K562 (cell line): ENCODE results near the gene SLC7A1. TPM values are rescaled to one million over a fixed set of nuclear protein-coding genes. Genes with fewer than 3 reads are reported as not detected.

ENCODE experiments used
- ATAC-seq: fragments of 200-7000 bp; cut with Tn5 transposase; 3 replicates; pipeline ENCODE4 v1.9.1; 2020; ENCODE audit warnings: moderate library complexity
- BruUV-seq: library from RNA; stranded (reverse); fragments of 400-500 nt; replicated peaks from 2 replicates; lab custom pipeline; 2021; lab: Mats Ljungman, UMichigan
- CTCF ChIA-PET: fragments of 300-600 bp; formaldehyde crosslinking; extraction: SDS; loops from one replicate; lab custom pipeline; 2021; ENCODE audit warnings: low intra/inter-chr PET ratio; lab: Yijun Ruan, JAX
- POLR2A ChIA-PET: fragments of 300-600, 350-650 bp; sonication (Branson Sonifier 250); formaldehyde crosslinking; extraction: SDS; loops from one replicate; lab custom pipeline; 2021; ENCODE audit warnings: antibody characterized with exemption, inconsistent platforms; lab: Yijun Ruan, JAX
- DNase-seq, 4 experiments: peaks; one replicate each; pipeline versions ENCODE4 v3.0.0 to v3.0.0-alpha.2; 2011 to 2018; ENCODE audit warnings: low spot score in 3 of 4, mixed read lengths in 3 of 4; ENCODE audit errors: extremely low read depth in 1 of 4
- FAIRE-seq: peaks from 2 replicates; lab custom pipeline; 2011; peaks lifted over from hg19 to GRCh38; lab: Jason Lieb, UNC
- H2AFZ ChIP-seq: 2 replicates; pipeline ENCODE4 v1.6.0; 2011; ENCODE audit warnings: low read depth, low read length, control low read depth, inconsistent platforms
- H3K27ac ChIP-seq: fragments of 200-600 bp; 3 replicates; pipeline ENCODE4 v1.8.0; 2011; ENCODE audit warnings: low read depth, mild to moderate bottlenecking, control low read depth, inconsistent platforms, low read length, moderate library complexity, mixed read lengths; ENCODE audit errors: extremely low read depth
- H3K27me3 ChIP-seq, 2 experiments: fragments of 300-600 bp in 1 of 2; 2 replicates in 1 of 2; 3 replicates in 1 of 2; pipeline versions ENCODE4 v1.6.0 to v1.8.0; 2011; ENCODE audit warnings: inconsistent platforms in 2 of 2, low read length in 2 of 2, mild to moderate bottlenecking in 1 of 2, mixed read lengths in 1 of 2, moderate library complexity in 1 of 2; ENCODE audit not compliant: control insufficient read depth in 2 of 2, insufficient read depth in 2 of 2
- H3K36me3 ChIP-seq: fragments of 300-600 bp; 3 replicates; pipeline ENCODE4 v1.8.0; 2011; ENCODE audit warnings: mild to moderate bottlenecking, low read length, inconsistent platforms; ENCODE audit not compliant: control insufficient read depth, insufficient read depth
- H3K4me1 ChIP-seq, 2 experiments: fragments of 200-600 bp in 1 of 2; replicated peaks in 1 of 2; 2 replicates in 1 of 2; 3 replicates in 1 of 2; pipeline versions ENCODE4 v1.5.1 to v1.8.0; 2011; ENCODE audit warnings: inconsistent platforms in 2 of 2, low read length in 2 of 2, mild to moderate bottlenecking in 1 of 2, mixed read lengths in 1 of 2, moderate library complexity in 1 of 2; ENCODE audit not compliant: control insufficient read depth in 2 of 2, insufficient read depth in 2 of 2
- H3K4me2 ChIP-seq: 2 replicates; pipeline ENCODE4 v1.6.1; 2011; ENCODE audit warnings: low read length, control low read depth, inconsistent platforms, mixed read lengths; ENCODE audit not compliant: insufficient read depth
- H3K4me3 ChIP-seq: fragments of 200-600 bp; sonication (generic), shearing (Covaris generic); 2 replicates; pipeline ENCODE4 v1.5.1; 2016; ENCODE audit warnings: control low read depth, inconsistent platforms
- H3K79me2 ChIP-seq: fragments of 200-600 bp; 3 replicates; pipeline ENCODE4 v1.8.0; 2011; ENCODE audit warnings: low read length, inconsistent platforms; ENCODE audit not compliant: control insufficient read depth, insufficient read depth
- H3K9ac ChIP-seq, 2 experiments: 2 replicates each; pipeline versions ENCODE4 v1.6.0 to v1.6.1; 2011; ENCODE audit warnings: low read depth in 2 of 2, low read length in 2 of 2, control low read depth in 1 of 2, inconsistent platforms in 1 of 2, mild to moderate bottlenecking in 1 of 2, mixed read lengths in 1 of 2; ENCODE audit not compliant: insufficient read depth in 1 of 2
- H3K9me1 ChIP-seq: one replicate; pipeline ENCODE4 v1.6.0; 2011; ENCODE audit warnings: inconsistent platforms, mild to moderate bottlenecking, low read length, moderate library complexity; ENCODE audit not compliant: control insufficient read depth, insufficient read depth
- H3K9me3 ChIP-seq: replicated peaks from 2 replicates; pipeline ENCODE4 v1.5.1; 2011; ENCODE audit warnings: low read depth, low read length, inconsistent platforms; ENCODE audit not compliant: control insufficient read depth, insufficient read depth
- H4K20me1 ChIP-seq: replicated peaks from 2 replicates; pipeline ENCODE4 v1.6.1; 2011; ENCODE audit warnings: low read length, inconsistent platforms, mixed read lengths; ENCODE audit not compliant: control insufficient read depth, insufficient read depth
- CCNT2 ChIP-seq: IDR thresholded peaks from 2 replicates; pipeline ENCODE4 v1.6.1; 2011; ENCODE audit warnings: borderline replicate concordance, low read depth, mild to moderate bottlenecking, moderate library complexity, mixed read lengths, low read length; ENCODE audit not compliant: insufficient read length; ENCODE audit errors: extremely low read depth
- CTCFL ChIP-seq: IDR thresholded peaks from 2 replicates; pipeline ENCODE4 v1.6.1; 2011; ENCODE audit warnings: borderline replicate concordance, low read depth, mild to moderate bottlenecking, moderate library complexity, low read length; ENCODE audit not compliant: insufficient read depth, poor library complexity, severe bottlenecking
- HMG20A ChIP-seq: fragments of 450-650 bp; formaldehyde crosslinking; conservative IDR thresholded peaks from 2 replicates; pipeline ENCODE4 v1.4.0; 2020; ENCODE audit warnings: mild to moderate bottlenecking, mixed read lengths
- RBM22 ChIP-seq: fragments of 200-400 bp; formaldehyde crosslinking; IDR thresholded peaks from 2 replicates; pipeline ENCODE4 v1.6.1; 2018; ENCODE audit warnings: low read length, low read depth; ENCODE audit not compliant: poor library complexity, severe bottlenecking
- TAF9B ChIP-seq: fragments of 450-650 bp; IDR thresholded peaks from 2 replicates; pipeline ENCODE4 v1.6.1; 2018; ENCODE audit warnings: mild to moderate bottlenecking; ENCODE audit not compliant: partially characterized antibody
- YY1 ChIP-seq, 3 experiments: IDR thresholded peaks; 2 replicates each; pipeline ENCODE4 v1.6.1; 2011; ENCODE audit warnings: low read length in 2 of 3, mild to moderate bottlenecking in 2 of 3, moderate library complexity in 2 of 3, borderline replicate concordance in 1 of 3, control low read depth in 1 of 3, low read depth in 1 of 3; ENCODE audit not compliant: insufficient read depth in 3 of 3, insufficient replicate concordance in 2 of 3, control insufficient read depth in 1 of 3, insufficient read length in 1 of 3; ENCODE audit errors: extremely low read depth in 1 of 3
- ZNF174 ChIP-seq: fragments of 250-450 bp; sonication (Bioruptor Pico); IDR thresholded peaks from 2 replicates; pipeline ENCODE4 v1.4.0; 2020; ENCODE audit warnings: mild to moderate bottlenecking
- ZNF518B ChIP-seq: fragments of 250-450 bp; sonication (Bioruptor Pico); IDR thresholded peaks from 2 replicates; pipeline ENCODE4 v1.5.0; 2021; ENCODE audit warnings: mild to moderate bottlenecking, moderate library complexity
- ZNF592 ChIP-seq: fragments of 450-650 bp; IDR thresholded peaks from 2 replicates; pipeline ENCODE4 v1.6.1; 2017; ENCODE audit warnings: antibody characterized with exemption, mild to moderate bottlenecking
- WGBS: fragments of 100-300 bp; shearing (Covaris generic); methylation state at CpG from one replicate; pipeline ENCODE4 v1.1.6; 2016; ENCODE audit warnings: low coverage, mixed read lengths; ENCODE audit not compliant: insufficient coverage; ENCODE audit errors: missing lambda C conversion rate; 5-methylcytosine and 5-hydroxymethylcytosine counted together
- in situ Hi-C: fragments of 300-500 bp; cut with MboI; formaldehyde crosslinking; loops from 4 replicates; pipeline ENCODE4 v1.15.0; 2018; ENCODE audit warnings: inconsistent platforms, mixed read lengths
- intact Hi-C: fragments of 100-400 bp; cut with micrococcal nuclease; formaldehyde crosslinking; loops from 2 replicates; pipeline ENCODE4 v1.14.2; 2022
- polyA plus RNA-seq, 8 experiments: library from polyadenylated mRNA; depleted of rRNA in 4 of 8; stranded (reverse) in 5 of 8; unstranded in 3 of 8; fragments of >200 nt; fragmentation: Nextera tagmentation in 2 of 8; fragmentation: Illumina TruSeq in 1 of 8; extraction: Ambion mirVana in 2 of 8; extraction: Trizol in 1 of 8; gene quantifications; 2 replicates each; pipeline versions ENCODE4 v1.2.1 to v1.2.3, GENCODE V29; 2011 to 2014; ENCODE audit warnings: inconsistent platforms in 1 of 8, missing spikeins in 1 of 8
- total RNA-seq, 7 experiments: library from RNA; depleted of rRNA in 6 of 7; stranded (reverse); fragments of >200 nt in 6 of 7; fragmentation: Illumina TruSeq in 2 of 7; extraction: Trizol in 2 of 7; gene quantifications; 2 replicates each; pipeline versions ENCODE4 v1.2.1 to v1.2.3, GENCODE V29; 2011 to 2021; ENCODE audit warnings: low replicate concordance in 1 of 7

Gene SLC7A1
- total and polyA plus RNA-seq, 9 of the 15 experiments (the other 6 are each of a cell fraction or from before 2014, with no cell fraction given), result 3.3 to 69.7 (median 10.8) TPM

GRCh38 chr13:29484236-29484635 lies 111.3 kb downstream of the SLC7A1 start (continued):
- TF ChIP-seq CTCFL (no peak), YY1 (IDR thresholded peaks at IDR 0.05; ENCODE audit: borderline replicate concordance in 1 of 3, control insufficient read depth in 1 of 3, extremely low read depth in 1 of 3, insufficient read depth in 3 of 3, insufficient read length in 1 of 3, insufficient replicate concordance in 2 of 3, low read depth in 1 of 3, low read length in 2 of 3) (no peak), HMG20A (CRISPR knock-in tag) (no peak)

GRCh38 chr13:29483623-29484022 lies 111.9 kb downstream of the SLC7A1 start:
- WGBS, result 0% methylated on average over 1 of the region's 4 CpGs
- Histone ChIP-seq H3K4me1 (peaks cover 0 to 4% of the 10 kb centered on the region in 2 experiments; a peak in 2 of 5 replicates), H3K27me3 (peaks cover 29 to 72% of the 10 kb centered on the region in 2 experiments), H3K27ac (no peak overlapping the region), H4K20me1 (no peaks in the 10 kb centered on the region), H3K4me2 (no peak overlapping the region), H3K9me1 (no peaks in the 10 kb centered on the region), H2AFZ (no peak overlapping the region), H3K4me3 (no peak overlapping the region), H3K9ac (no peak overlapping the region), H3K9me3 (no peaks in the 10 kb centered on the region), H3K79me2 (no peaks in the 10 kb centered on the region), H3K36me3 (no peaks in the 10 kb centered on the region)
- no TSS peak for BruUV-seq
- no peak for DNase-seq
- in situ Hi-C loops, result no loop called here
- ChIA-PET POLR2A (no interaction called here), CTCF (no interaction called here)
- ATAC-seq, result no peak
- FAIRE-seq, result no peak
- intact Hi-C loops, result no loop called here
- TF ChIP-seq CCNT2 (no peak), TAF9B (no peak), ZNF592 (no peak), ZNF518B (CRISPR knock-in tag) (no peak), RBM22 (no peak), ZNF174 (CRISPR knock-in tag) (no peak)
